ENCODE measurements around the gene PLA2G2F.

DNA sequence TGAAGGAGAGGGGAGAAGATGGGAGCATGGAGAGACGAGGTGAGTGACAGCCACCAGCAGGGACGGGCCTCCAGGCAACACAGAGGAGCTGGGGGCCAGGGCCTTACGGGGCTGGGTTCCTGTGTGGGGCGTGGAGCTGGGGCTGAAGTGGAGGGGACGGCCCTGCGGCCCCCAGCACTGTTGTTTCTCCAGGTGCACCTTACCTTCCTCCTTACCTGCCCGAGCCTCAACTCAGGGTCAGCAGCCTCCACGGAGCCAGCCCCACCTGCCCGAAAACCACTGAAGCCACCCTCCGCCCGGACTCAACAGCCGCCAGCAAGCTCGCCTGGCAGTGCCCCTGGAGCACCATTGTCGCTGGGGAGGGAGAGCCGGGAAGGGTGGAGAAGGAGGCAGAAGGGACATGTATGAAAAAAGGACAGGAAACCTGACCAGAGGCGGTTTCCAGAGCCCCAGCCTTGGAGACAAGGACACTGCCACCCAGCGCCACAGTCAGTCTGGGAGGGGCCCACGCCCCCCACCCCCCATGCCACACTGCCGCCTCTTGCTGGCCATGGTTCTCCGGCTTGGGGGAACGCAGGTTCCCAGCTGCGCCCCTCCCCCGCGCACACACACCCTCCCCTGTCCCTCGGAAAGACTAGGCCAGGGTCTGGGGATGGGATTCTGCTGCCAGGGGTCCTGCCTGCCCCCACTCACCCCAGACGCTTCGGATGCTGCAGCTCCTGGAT lies 10.6 kb downstream of the PLA2G2F start:
- TF ChIP-seq CTCF (IDR thresholded peaks at IDR 0.05) (no peak), POLR2AphosphoS5 (IDR thresholded peaks at IDR 0.05; ENCODE audit: low read depth, low read length) (no peak), REST (IDR thresholded peaks at IDR 0.05; ENCODE audit: insufficient read depth in 1 of 2, low read depth in 2 of 2, low read length in 1 of 2) (no peak)
